ENCODE data around the gene TBC1D8B. TPM values are rescaled to one million over a fixed set of nuclear protein-coding genes. Genes with fewer than 3 reads are reported as not detected.

The TBC1D8B gene
- total and polyA plus RNA-seq, 9 of the 15 experiments (the other 6 are each of a cell fraction or from before 2014, with no cell fraction given) = 0.04 to 0.36 (median 0.10) TPM; not detected in 1

GRCh38 chrX:106917830-106918500, 115.5 kb downstream of the TBC1D8B start:
- Histone ChIP-seq H3K4me3 (no peak overlapping the region), H3K27ac (ENCODE audit: extremely low read depth, low read depth, low read length) (no peak overlapping the region), H3K36me3 (ENCODE audit: control insufficient read depth, insufficient read depth, low read length) (no peaks in the 10 kb centered on the region), H2AFZ (ENCODE audit: low read depth, low read length) (no peak overlapping the region), H4K20me1 (replicated peaks; ENCODE audit: control insufficient read depth, insufficient read depth, low read length) (no peaks in the 10 kb centered on the region), H3K4me2 (ENCODE audit: insufficient read depth, low read length) (no peak overlapping the region), H3K79me2 (ENCODE audit: control insufficient read depth, insufficient read depth, low read length) (no peaks in the 10 kb centered on the region), H3K27me3 (ENCODE audit: control insufficient read depth in 2 of 2, insufficient read depth in 2 of 2, low read length in 2 of 2) (no peaks in the 10 kb centered on the region), H3K9ac (ENCODE audit: insufficient read depth in 1 of 2, low read depth in 2 of 2, low read length in 2 of 2) (no peak overlapping the region), H3K4me1 (replicated peaks in 1 of 2; ENCODE audit: control insufficient read depth in 2 of 2, insufficient read depth in 2 of 2, low read length in 2 of 2) (no peaks in the 10 kb centered on the region), H3K9me3 (replicated peaks; ENCODE audit: control insufficient read depth, insufficient read depth, low read depth, low read length) (no peaks in the 10 kb centered on the region), H3K9me1 (ENCODE audit: control insufficient read depth, insufficient read depth, low read length) (no peaks in the 10 kb centered on the region)
- intact Hi-C loops (cut with micrococcal nuclease) (no loop called here), in situ Hi-C loops (cut with MboI) (no loop called here)
- no peak for FAIRE-seq
- BruUV-seq (replicated peaks) = no TSS peak
- CTCF ChIA-PET (ENCODE audit: low intra/inter-chr PET ratio) = no interaction called here
- POLR2A ChIA-PET = interaction anchor here (0.6 kb wide), 1 partner anchor 13 kb away, joined by 3 read pairs; no protein-coding TSS in a partner anchor
- WGBS (ENCODE audit: insufficient coverage, low coverage, missing lambda C conversion rate) = 0% methylated on average over 5 of the region's 6 CpGs
- ATAC-seq = no peak
- no peak for DNase-seq (ENCODE audit: extremely low read depth in 1 of 4, low spot score in 3 of 4)
- TF ChIP-seq ARID1B (IDR thresholded peaks at IDR 0.05) (no peak), XRCC5 (IDR thresholded peaks at IDR 0.05; ENCODE audit: low read depth, low read length) (no peak), ARID4B (CRISPR knock-in tag; IDR thresholded peaks at IDR 0.05) (no peak), ZNF668 (CRISPR knock-in tag; IDR thresholded peaks at IDR 0.05) (no peak), NRF1 (conservative IDR thresholded peaks at IDR 0.05 in 1 of 2, IDR thresholded peaks at IDR 0.05 in 1 of 2) (no peak), HMGN3 (IDR thresholded peaks at IDR 0.05; ENCODE audit: borderline replicate concordance, extremely low read depth, insufficient read length, low read depth, low read length) (no peak), ZNF197 (CRISPR knock-in tag; IDR thresholded peaks at IDR 0.05; ENCODE audit: low read depth) (no peak), SMC3 (conservative IDR thresholded peaks at IDR 0.05; ENCODE audit: insufficient read depth, low read depth, low read length) (no peak), BHLHE40 (IDR thresholded peaks at IDR 0.05; ENCODE audit: low read length) (no peak), ZNF23 (CRISPR knock-in tag; IDR thresholded peaks at IDR 0.05) (no peak), USF2 (CRISPR knock-in tag; IDR thresholded peaks at IDR 0.05) (no peak), NEUROD1 (IDR thresholded peaks at IDR 0.05; ENCODE audit: borderline replicate concordance, low read depth, low read length, partially characterized antibody) (no peak), E2F6 (IDR thresholded peaks at IDR 0.05; ENCODE audit: borderline replicate concordance in 1 of 2, extremely low read depth in 1 of 2, insufficient read depth in 1 of 2, insufficient read length in 1 of 2, low read depth in 1 of 2, low read length in 1 of 2, poor library complexity in 1 of 2, severe bottlenecking in 1 of 2) (no peak), ZBTB12 (CRISPR knock-in tag; IDR thresholded peaks at IDR 0.05) (no peak)
